Measurements from ENCODE around the gene MBP. TPM values are rescaled to one million over a fixed set of nuclear protein-coding genes. Genes with fewer than 3 reads are reported as not detected.

The MBP gene
- total RNA-seq, 1 donor from 2014 or later, result 90.6 TPM

- ATAC-seq (no peak), DNase-seq (no peak)
- TF ChIP-seq CTCF (IDR thresholded peaks at IDR 0.05), result no peak
- Histone ChIP-seq H3K27me3 (ENCODE audit: low read depth) (no peaks in the 10 kb centered on the region), H3K27ac (no peak overlapping the region), H3K9me3 (no peaks in the 10 kb centered on the region), H3K4me1 (peaks cover 78% of the 10 kb centered on the region), H3K36me3 (no peaks in the 10 kb centered on the region), H3K4me3 (no peak overlapping the region)
- intact Hi-C loops (cut with DNase I), result no loop called here
Observed at GRCh38 chr18:77079088-77079487, 53.5 kb downstream of the MBP start.

- H3K4me3 ChIP-seq, result no peak overlapping the region
- H3K27ac ChIP-seq, result no peak overlapping the region
- peak; percentile 43 to 46 for ATAC-seq
- H3K4me1 ChIP-seq, result peaks cover 75% of the 10 kb centered on the region
- H3K9me3 ChIP-seq, result no peaks in the 10 kb centered on the region
- no peak for TF ChIP-seq CTCF (IDR thresholded peaks at IDR 0.05)
- H3K27me3 ChIP-seq (ENCODE audit: low read depth), result no peaks in the 10 kb centered on the region
- H3K36me3 ChIP-seq, result no peaks in the 10 kb centered on the region
- no peak for DNase-seq
- intact Hi-C loops (cut with DNase I), result no loop called here
Observed at GRCh38 chr18:77078690-77079070, 53.9 kb downstream of the MBP start.

GRCh38 chr18:77077941-77078689 is 54.5 kb downstream of the MBP start:
- Histone ChIP-seq H3K4me3 (no peak overlapping the region), H3K27me3 (ENCODE audit: low read depth) (no peaks in the 10 kb centered on the region), H3K36me3 (no peaks in the 10 kb centered on the region), H3K4me1 (peaks cover 76% of the 10 kb centered on the region), H3K9me3 (no peaks in the 10 kb centered on the region), H3K27ac (no peak overlapping the region)
- peak in 1 of 2 donors; percentile 3 for ATAC-seq
- no peak for DNase-seq
- TF ChIP-seq CTCF (IDR thresholded peaks at IDR 0.05), result no peak
- intact Hi-C loops (cut with DNase I), result no loop called here

- H3K27ac ChIP-seq, result no peak overlapping the region
- intact Hi-C loops (cut with DNase I), result no loop called here
- ATAC-seq, result no peak
- H3K27me3 ChIP-seq (ENCODE audit: low read depth), result no peaks in the 10 kb centered on the region
- TF ChIP-seq CTCF (IDR thresholded peaks at IDR 0.05), result no peak
- no peaks in the 10 kb centered on the region for H3K36me3 ChIP-seq
- no peak for DNase-seq
- no peaks in the 10 kb centered on the region for H3K9me3 ChIP-seq
- no peak overlapping the region for H3K4me3 ChIP-seq
- H3K4me1 ChIP-seq, result peaks cover 74% of the 10 kb centered on the region
Observed at GRCh38 chr18:77077401-77077800, 55.2 kb downstream of the MBP start.

GRCh38 chr18:77076111-77076510 is 56.5 kb downstream of the MBP start:
- H3K4me3 ChIP-seq, result no peak overlapping the region
- no peak for DNase-seq
- H3K36me3 ChIP-seq, result no peaks in the 10 kb centered on the region
- H3K9me3 ChIP-seq, result no peaks in the 10 kb centered on the region
- no peak for ATAC-seq
- H3K27ac ChIP-seq, result no peak overlapping the region
- peaks cover 79% of the 10 kb centered on the region for H3K4me1 ChIP-seq
- no peak for TF ChIP-seq CTCF (IDR thresholded peaks at IDR 0.05)
- no peaks in the 10 kb centered on the region for H3K27me3 ChIP-seq (ENCODE audit: low read depth)
- intact Hi-C loops (cut with DNase I), result no loop called here

Data from lower lobe of right lung (tissue), 2 donors.